ENCODE results near the gene MAP3K2.

Gene MAP3K2

DNA sequence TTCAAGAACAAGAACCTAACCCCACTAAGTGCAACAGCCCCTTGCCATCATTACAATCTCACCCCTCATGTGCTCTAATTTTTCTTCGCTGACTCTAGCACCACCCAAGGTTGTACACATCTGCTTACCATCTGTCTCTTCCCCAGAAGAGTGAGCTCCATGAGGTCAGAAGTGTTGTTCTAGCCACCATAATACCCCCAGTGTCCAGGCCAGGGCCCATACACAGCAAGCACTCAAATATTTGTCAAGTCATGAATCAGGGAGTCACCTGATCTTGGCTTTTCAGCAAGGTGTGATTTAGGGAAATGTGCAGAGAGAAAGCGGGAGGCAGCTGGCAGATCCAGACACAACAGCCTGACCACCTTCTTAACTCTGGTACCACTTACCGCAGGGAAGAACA, 99.5 kb downstream of the MAP3K2 start:
- no peak for DNase-seq (ENCODE audit: low spot score)
- TF ChIP-seq, protein P1, sequence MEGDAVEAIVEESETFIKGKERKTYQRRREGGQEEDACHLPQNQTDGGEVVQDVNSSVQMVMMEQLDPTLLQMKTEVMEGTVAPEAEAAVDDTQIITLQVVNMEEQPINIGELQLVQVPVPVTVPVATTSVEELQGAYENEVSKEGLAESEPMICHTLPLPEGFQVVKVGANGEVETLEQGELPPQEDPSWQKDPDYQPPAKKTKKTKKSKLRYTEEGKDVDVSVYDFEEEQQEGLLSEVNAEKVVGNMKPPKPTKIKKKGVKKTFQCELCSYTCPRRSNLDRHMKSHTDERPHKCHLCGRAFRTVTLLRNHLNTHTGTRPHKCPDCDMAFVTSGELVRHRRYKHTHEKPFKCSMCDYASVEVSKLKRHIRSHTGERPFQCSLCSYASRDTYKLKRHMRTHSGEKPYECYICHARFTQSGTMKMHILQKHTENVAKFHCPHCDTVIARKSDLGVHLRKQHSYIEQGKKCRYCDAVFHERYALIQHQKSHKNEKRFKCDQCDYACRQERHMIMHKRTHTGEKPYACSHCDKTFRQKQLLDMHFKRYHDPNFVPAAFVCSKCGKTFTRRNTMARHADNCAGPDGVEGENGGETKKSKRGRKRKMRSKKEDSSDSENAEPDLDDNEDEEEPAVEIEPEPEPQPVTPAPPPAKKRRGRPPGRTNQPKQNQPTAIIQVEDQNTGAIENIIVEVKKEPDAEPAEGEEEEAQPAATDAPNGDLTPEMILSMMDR (IDR thresholded peaks at IDR 0.05): no peak
- Histone ChIP-seq H3K4me3 (no peak overlapping the region), H3K27ac (no peak overlapping the region)

DNA sequence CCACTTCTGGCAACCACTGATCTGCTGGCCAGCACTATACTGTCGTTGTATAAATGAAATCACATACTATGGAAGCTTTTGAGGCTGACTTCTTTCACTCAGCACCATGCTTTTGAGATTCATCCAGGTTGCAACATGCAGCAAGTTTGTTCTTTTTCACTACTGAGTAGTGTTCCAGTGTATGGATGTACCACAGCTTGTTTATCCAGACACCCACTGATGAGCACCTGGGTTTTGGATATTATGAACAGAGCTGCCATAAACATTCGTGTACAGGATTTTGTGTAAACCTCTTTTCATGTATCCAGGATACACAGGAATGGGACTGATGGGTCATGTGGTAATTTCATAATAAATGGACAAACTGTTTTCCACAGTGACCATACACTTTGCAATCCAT, 104.5 kb downstream of the MAP3K2 start:
- TF ChIP-seq, protein P1 (IDR thresholded peaks at IDR 0.05): no peak
- Histone ChIP-seq H3K27ac (no peak overlapping the region), H3K4me3 (no peak overlapping the region)
- no peak for DNase-seq (ENCODE audit: low spot score)

DNA sequence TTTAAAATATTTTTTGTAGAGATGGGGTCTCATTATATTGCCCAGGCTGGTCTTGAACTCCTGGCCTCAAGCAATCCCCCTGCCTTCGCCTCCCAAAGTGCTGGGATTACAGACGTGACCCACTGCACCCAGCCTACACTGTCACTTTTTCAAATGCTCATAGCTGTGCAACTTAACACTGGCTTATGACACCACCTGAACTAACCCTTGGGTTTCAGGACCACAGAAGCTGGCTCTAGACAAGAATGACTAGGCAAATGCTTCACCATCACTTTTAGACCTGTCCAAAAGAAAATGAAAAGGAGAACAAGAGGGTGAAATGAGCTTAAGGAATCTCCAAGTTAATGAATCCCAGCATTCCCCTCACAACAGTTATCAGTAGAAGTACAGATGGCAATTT, 107.1 kb downstream of the MAP3K2 start:
- Histone ChIP-seq H3K27ac (no peak overlapping the region), H3K4me3 (no peak overlapping the region)
- TF ChIP-seq, protein P1 (IDR thresholded peaks at IDR 0.05): no peak
- no peak for DNase-seq (ENCODE audit: low spot score)

DNA sequence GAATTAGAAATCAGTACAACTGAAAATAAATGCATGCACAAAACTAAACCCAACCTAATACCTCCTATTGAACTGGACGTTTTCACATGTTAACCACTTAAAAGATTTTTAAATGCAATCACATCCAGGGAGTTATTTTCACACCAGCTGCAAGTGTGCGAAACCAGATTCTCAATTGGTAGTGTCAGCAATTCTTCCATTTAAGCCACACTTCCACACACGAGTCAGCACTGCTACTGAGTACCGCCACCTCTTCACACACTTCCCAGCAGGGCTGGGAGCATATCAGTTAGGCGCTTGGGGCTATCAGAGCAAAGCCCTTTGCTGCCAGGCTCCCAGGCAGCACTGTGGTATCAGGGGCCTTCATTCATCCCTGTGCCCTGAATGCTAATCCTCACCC, 108.0 kb downstream of the MAP3K2 start:
- no peak for DNase-seq (ENCODE audit: low spot score)
- no peak overlapping the region for H3K27ac ChIP-seq
- TF ChIP-seq, protein P1 (IDR thresholded peaks at IDR 0.05): no peak
- no peak overlapping the region for H3K4me3 ChIP-seq

DNA sequence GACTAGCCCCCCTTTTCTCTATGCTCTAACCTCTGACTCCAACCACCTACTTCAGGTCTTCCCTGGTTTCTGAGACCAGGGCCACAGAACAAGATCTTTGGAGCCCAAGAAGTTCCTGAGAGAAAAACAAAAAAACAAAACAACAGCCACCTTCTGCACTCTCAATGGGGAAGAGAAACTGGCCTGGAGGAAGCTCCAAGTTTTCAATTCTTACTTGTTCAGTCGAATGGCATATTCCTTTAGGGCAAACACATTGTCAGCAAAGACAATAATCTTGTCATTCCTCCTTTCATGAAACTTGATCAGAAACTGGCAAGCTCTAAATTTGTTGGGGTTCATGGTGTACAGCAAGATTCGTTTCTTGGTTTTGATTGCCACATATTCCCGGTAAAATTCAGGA, 108.8 kb downstream of the MAP3K2 start:
- H3K4me3 ChIP-seq: no peak overlapping the region
- no peak for DNase-seq (ENCODE audit: low spot score)
- TF ChIP-seq, protein P1 (IDR thresholded peaks at IDR 0.05): no peak
- H3K27ac ChIP-seq: no peak overlapping the region

DNA sequence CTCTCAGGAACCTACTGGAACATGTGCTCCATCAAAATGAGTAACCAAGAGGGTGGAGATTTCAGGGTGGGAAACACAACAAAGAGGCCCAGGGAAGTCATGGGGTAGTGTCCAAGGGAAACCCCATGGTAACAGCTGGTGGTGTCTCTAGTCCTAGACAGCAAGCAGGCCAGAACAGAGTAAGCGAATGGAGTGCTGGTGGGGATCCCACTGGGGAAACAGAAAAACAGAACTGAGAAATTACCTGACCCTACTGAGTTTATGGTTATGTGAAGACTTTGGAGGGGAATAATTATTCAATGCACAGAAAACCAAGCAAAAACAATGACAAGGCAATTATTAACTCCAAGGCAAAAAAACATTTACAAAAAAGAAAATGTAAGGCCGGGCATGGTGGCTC, 110.7 kb downstream of the MAP3K2 start:
- H3K27ac ChIP-seq: no peak overlapping the region
- DNase-seq (ENCODE audit: low spot score): no peak
- TF ChIP-seq, protein P1 (IDR thresholded peaks at IDR 0.05): no peak
- H3K4me3 ChIP-seq: no peak overlapping the region

DNA sequence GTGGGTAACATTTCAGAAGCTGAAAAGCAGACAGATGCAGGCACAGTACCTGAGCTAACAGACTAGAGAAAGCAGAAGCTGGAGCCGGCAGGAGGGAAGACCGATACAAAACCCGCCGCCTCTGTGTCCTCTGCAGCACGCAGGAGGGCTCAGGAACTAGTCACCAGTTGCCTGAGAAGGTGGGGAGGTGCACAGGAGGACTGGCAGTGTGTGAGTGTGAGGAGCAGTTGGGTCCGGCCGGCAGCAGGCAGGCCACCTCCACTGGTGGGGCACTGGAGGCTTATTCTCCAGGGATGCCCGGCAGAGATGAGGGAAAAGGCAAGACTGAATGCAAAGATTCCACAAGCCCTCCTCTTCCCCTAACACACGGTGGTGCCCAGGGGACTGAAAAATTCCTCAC, 112.0 kb downstream of the MAP3K2 start:
- Histone ChIP-seq H3K4me3 (no peak overlapping the region), H3K27ac (no peak overlapping the region)
- TF ChIP-seq, protein P1 (IDR thresholded peaks at IDR 0.05): no peak
- no peak for DNase-seq (ENCODE audit: low spot score)

Measured in coronary artery (tissue), 2 donors.